ENCODE measurements around the gene MGAT4C. TPM values are rescaled to one million over a fixed set of nuclear protein-coding genes. Genes with fewer than 3 reads are reported as not detected.

The MGAT4C gene
- total RNA-seq, 2 donors from 2014 or later = 0.14 to 0.28 TPM

DNA sequence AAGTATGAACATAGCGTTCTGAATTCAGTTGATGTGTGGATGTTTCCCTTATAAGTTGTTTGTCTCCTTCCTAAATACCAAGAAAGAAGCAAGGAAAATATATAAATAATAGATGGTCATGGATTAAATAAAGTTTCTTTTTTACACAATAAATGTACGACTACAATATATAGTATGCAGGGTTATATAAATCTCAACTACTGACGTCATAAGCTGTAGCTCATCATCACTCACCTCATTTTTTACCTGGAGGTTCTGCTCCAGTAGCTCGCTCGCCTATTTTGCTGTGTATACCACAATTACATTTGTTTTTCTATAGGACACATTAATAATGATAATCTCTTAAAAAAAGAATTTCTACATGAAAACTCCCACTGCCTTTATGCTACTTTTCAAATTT lies 272.6 kb downstream of the MGAT4C start:
- H3K9me3 ChIP-seq = no peaks in the 10 kb centered on the region
- no peak for DNase-seq (ENCODE audit: low spot score)
- H3K27me3 ChIP-seq (replicated peaks; ENCODE audit: insufficient read depth) = no peaks in the 10 kb centered on the region
- TF ChIP-seq, protein P1, sequence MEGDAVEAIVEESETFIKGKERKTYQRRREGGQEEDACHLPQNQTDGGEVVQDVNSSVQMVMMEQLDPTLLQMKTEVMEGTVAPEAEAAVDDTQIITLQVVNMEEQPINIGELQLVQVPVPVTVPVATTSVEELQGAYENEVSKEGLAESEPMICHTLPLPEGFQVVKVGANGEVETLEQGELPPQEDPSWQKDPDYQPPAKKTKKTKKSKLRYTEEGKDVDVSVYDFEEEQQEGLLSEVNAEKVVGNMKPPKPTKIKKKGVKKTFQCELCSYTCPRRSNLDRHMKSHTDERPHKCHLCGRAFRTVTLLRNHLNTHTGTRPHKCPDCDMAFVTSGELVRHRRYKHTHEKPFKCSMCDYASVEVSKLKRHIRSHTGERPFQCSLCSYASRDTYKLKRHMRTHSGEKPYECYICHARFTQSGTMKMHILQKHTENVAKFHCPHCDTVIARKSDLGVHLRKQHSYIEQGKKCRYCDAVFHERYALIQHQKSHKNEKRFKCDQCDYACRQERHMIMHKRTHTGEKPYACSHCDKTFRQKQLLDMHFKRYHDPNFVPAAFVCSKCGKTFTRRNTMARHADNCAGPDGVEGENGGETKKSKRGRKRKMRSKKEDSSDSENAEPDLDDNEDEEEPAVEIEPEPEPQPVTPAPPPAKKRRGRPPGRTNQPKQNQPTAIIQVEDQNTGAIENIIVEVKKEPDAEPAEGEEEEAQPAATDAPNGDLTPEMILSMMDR (IDR thresholded peaks at IDR 0.05) = no peak
- H3K36me3 ChIP-seq = no peaks in the 10 kb centered on the region
- no peak for ATAC-seq (ENCODE audit: insufficient number of reproducible peaks, low FRiP score, low read depth)
- H3K4me1 ChIP-seq (ENCODE audit: control insufficient read depth in 1 of 2, low read depth in 2 of 2) = no peaks in the 10 kb centered on the region
- no peak overlapping the region for H3K27ac ChIP-seq
- no peak overlapping the region for H3K4me3 ChIP-seq

DNA sequence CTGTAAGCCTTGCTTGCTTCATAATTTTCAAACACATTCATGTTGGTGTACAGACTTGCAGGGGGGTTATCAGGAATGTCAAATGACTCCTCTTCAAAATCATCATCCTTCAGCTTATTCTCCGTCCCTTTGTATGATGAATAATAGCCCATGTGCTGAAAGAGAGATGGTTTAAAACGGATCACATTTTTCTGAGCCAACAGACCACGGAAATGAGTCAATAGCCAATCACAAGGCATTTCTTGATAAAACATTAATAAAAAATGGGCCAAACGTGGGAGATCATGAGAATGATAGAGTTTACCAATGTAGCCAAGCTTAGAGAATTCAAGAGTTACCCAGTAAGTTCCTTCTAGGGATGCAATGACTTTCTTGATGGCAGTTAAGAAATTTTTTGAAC lies 276.6 kb downstream of the MGAT4C start:
- H3K27me3 ChIP-seq (replicated peaks; ENCODE audit: insufficient read depth) = no peaks in the 10 kb centered on the region
- no peak overlapping the region for H3K4me3 ChIP-seq
- TF ChIP-seq, protein P1 (IDR thresholded peaks at IDR 0.05) = no peak
- DNase-seq (ENCODE audit: low spot score) = no peak
- no peak for ATAC-seq (ENCODE audit: insufficient number of reproducible peaks, low FRiP score, low read depth)
- no peak overlapping the region for H3K27ac ChIP-seq
- H3K9me3 ChIP-seq = no peaks in the 10 kb centered on the region
- H3K36me3 ChIP-seq = no peaks in the 10 kb centered on the region
- H3K4me1 ChIP-seq (ENCODE audit: control insufficient read depth in 1 of 2, low read depth in 2 of 2) = no peaks in the 10 kb centered on the region

DNA sequence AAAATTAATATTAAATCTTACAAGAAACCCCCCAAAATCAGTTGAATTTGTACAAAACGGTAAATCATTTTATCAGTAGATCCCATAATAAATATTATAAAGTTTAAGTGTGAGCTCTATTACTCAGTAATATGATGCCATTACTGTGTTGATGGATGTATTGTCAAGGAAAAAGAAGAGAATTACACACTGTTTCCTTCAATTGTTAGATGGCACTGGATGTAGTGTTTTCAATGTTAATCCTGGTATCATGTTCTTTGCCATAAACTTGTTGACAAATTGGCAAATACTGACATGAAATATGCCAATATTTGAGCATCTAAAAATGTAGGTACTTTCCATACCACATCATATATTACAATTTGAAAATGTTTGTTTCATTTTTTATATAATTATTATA lies 280.5 kb downstream of the MGAT4C start:
- DNase-seq (ENCODE audit: low spot score) (no peak), ATAC-seq (ENCODE audit: insufficient number of reproducible peaks, low FRiP score, low read depth) (no peak)
- Histone ChIP-seq H3K4me1 (ENCODE audit: control insufficient read depth in 1 of 2, low read depth in 2 of 2) (no peaks in the 10 kb centered on the region), H3K4me3 (no peak overlapping the region), H3K9me3 (no peaks in the 10 kb centered on the region), H3K27me3 (replicated peaks; ENCODE audit: insufficient read depth) (no peaks in the 10 kb centered on the region), H3K36me3 (no peaks in the 10 kb centered on the region), H3K27ac (no peak overlapping the region)
- TF ChIP-seq, protein P1 (IDR thresholded peaks at IDR 0.05) = no peak

DNA sequence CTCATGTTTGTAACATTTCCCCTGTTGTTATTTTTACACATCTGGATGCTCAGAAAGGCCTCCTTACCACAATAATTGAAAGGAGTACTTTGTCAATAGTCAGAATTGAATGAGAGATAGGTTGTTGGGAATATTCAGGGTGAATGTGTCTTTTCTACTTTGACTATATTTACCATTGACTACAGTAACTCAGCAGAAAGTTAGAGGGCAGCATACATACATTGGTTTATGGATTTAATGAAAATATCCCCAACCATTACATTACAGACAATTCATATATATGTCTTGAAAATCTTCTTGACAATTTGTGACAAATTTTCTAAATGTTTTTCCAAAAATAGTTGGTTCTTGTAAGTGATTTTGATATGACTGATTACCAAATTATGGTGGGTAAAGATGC lies 284.4 kb downstream of the MGAT4C start:
- ATAC-seq (ENCODE audit: insufficient number of reproducible peaks, low FRiP score, low read depth) (no peak), DNase-seq (ENCODE audit: low spot score) (no peak)
- no peaks in the 10 kb centered on the region for H3K9me3 ChIP-seq
- H3K27ac ChIP-seq = no peak overlapping the region
- H3K4me1 ChIP-seq (ENCODE audit: control insufficient read depth in 1 of 2, low read depth in 2 of 2) = no peaks in the 10 kb centered on the region
- no peaks in the 10 kb centered on the region for H3K27me3 ChIP-seq (replicated peaks; ENCODE audit: insufficient read depth)
- no peak overlapping the region for H3K4me3 ChIP-seq
- TF ChIP-seq, protein P1 (IDR thresholded peaks at IDR 0.05) = no peak
- no peaks in the 10 kb centered on the region for H3K36me3 ChIP-seq

DNA sequence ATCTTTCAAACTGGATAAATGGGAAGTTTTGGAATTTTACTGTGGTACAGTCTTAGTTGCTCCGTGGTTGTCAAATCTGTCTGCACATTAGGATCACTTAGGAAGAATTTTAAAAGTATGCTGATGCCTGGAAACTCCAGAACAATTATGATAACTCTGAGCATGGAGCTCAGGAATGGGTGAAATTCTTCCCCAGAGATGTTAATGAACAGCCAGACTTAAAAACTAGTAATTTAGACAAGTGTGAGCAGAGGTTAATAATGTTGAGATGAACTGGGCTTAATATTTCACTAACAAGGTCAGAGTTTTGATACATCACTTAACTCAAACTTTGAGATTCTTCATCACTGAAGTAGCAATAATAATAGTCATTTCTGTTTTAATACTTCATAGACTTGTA lies 287.6 kb downstream of the MGAT4C start:
- TF ChIP-seq, protein P1 (IDR thresholded peaks at IDR 0.05) = no peak
- no peak overlapping the region for H3K4me3 ChIP-seq
- no peak for DNase-seq (ENCODE audit: low spot score)
- no peaks in the 10 kb centered on the region for H3K4me1 ChIP-seq (ENCODE audit: control insufficient read depth in 1 of 2, low read depth in 2 of 2)
- no peaks in the 10 kb centered on the region for H3K27me3 ChIP-seq (replicated peaks; ENCODE audit: insufficient read depth)
- no peak for ATAC-seq (ENCODE audit: insufficient number of reproducible peaks, low FRiP score, low read depth)
- H3K27ac ChIP-seq = no peak overlapping the region
- no peaks in the 10 kb centered on the region for H3K9me3 ChIP-seq
- H3K36me3 ChIP-seq = no peaks in the 10 kb centered on the region
